OCI-LY1 (cell line): ENCODE measurements around the gene H6PD.

Source experiments
- H2AFZ ChIP-seq: fragments of 200-600 bp; sonication (generic), shearing (Covaris generic); 2 replicates; pipeline ENCODE4 v1.6.0; 2014; ENCODE audit warnings: antibody characterized with exemption, mild to moderate bottlenecking, low read length
- H3F3A ChIP-seq: fragments of 200-600 bp; sonication (generic), shearing (Covaris generic); 2 replicates; pipeline ENCODE4 v1.6.0; 2014; ENCODE audit warnings: mild to moderate bottlenecking, antibody characterized with exemption, low read length, moderate library complexity; ENCODE audit not compliant: insufficient read depth
- H3K27ac ChIP-seq: fragments of 200-600 bp; sonication (generic); 2 replicates; pipeline ENCODE4 v1.5.1; 2014; ENCODE audit warnings: low read length, mixed run types, mild to moderate bottlenecking, low read depth; ENCODE audit not compliant: poor library complexity, severe bottlenecking
- H3K27me3 ChIP-seq: fragments of 200-600 bp; sonication (generic); 2 replicates; pipeline ENCODE4 v1.6.0; 2014; ENCODE audit warnings: antibody characterized with exemption, mild to moderate bottlenecking, low read length, moderate library complexity; ENCODE audit not compliant: insufficient read depth
- H3K36me3 ChIP-seq: fragments of 200-600 bp; sonication (generic); 2 replicates; pipeline ENCODE4 v1.6.1; 2014; ENCODE audit warnings: mild to moderate bottlenecking, antibody characterized with exemption, low read length, moderate library complexity, mixed read lengths; ENCODE audit not compliant: insufficient read depth
- H3K4me1 ChIP-seq: fragments of 200-600 bp; sonication (generic); 2 replicates; pipeline ENCODE4 v1.5.1; 2014; ENCODE audit warnings: mild to moderate bottlenecking, low read length, moderate library complexity; ENCODE audit not compliant: insufficient read depth, severe bottlenecking
- H3K4me2 ChIP-seq: fragments of 200-600 bp; sonication (generic), shearing (Covaris generic); 2 replicates; pipeline ENCODE4 v1.6.1; 2014; ENCODE audit warnings: low read length
- H3K4me3 ChIP-seq: fragments of 200-600 bp; sonication (generic); 2 replicates; pipeline ENCODE4 v1.5.1; 2014; ENCODE audit warnings: low read length, low read depth, mild to moderate bottlenecking, mixed read lengths; ENCODE audit not compliant: poor library complexity, severe bottlenecking
- H3K79me2 ChIP-seq: fragments of 200-600 bp; shearing (Covaris generic); 2 replicates; pipeline ENCODE4 v1.6.1; 2016; ENCODE audit warnings: mixed run types, low read length, mixed read lengths; ENCODE audit not compliant: insufficient read depth
- H3K9ac ChIP-seq: fragments of 200-600 bp; sonication (generic), shearing (Covaris generic); 2 replicates; pipeline ENCODE4 v1.6.1; 2014; ENCODE audit warnings: mild to moderate bottlenecking, low read length, mixed read lengths
- H3K9me2 ChIP-seq: fragments of 200-600 bp; sonication (generic), shearing (Covaris generic); 2 replicates; pipeline ENCODE4 v1.6.1; 2014; ENCODE audit warnings: low read depth, mild to moderate bottlenecking, low read length, mixed read lengths
- H3K9me3 ChIP-seq: fragments of 200-600 bp; shearing (Covaris generic); 2 replicates; pipeline ENCODE4 v1.6.1; 2014; ENCODE audit warnings: low read length, mixed read lengths
- H4K20me1 ChIP-seq: fragments of 200-600 bp; sonication (generic), shearing (Covaris generic); 2 replicates; pipeline ENCODE4 v1.6.0; 2016; ENCODE audit warnings: mild to moderate bottlenecking, low read length; ENCODE audit not compliant: insufficient read depth
- CTCF ChIP-seq: fragments of 200-600 bp; sonication (generic), shearing (Covaris generic); IDR thresholded peaks from 2 replicates; pipeline ENCODE4 v1.5.1; 2017; ENCODE audit warnings: mild to moderate bottlenecking, antibody characterized with exemption, low read length, moderate library complexity, mixed read lengths
- EZH2 ChIP-seq: fragments of 200-600 bp; sonication (generic), shearing (Covaris generic); IDR thresholded peaks from 2 replicates; pipeline ENCODE4 v1.8.0; 2017; ENCODE audit warnings: borderline replicate concordance, mixed run types, mild to moderate bottlenecking, antibody characterized with exemption, low read length, moderate library complexity, mixed read lengths

Gene H6PD

GRCh38 chr1:9275567-9276034, 41.0 kb downstream of the H6PD start:
- no peak overlapping the region for H3K9ac ChIP-seq
- no peak overlapping the region for H3K4me3 ChIP-seq
- no peak overlapping the region for H3K27ac ChIP-seq
- H3K27me3 ChIP-seq, result peaks cover 3% of the 10 kb centered on the region; the same call in 1 of the 2 replicates
- H3K4me1 ChIP-seq, result peaks cover 2% of the 10 kb centered on the region
- H3F3A ChIP-seq, result no peaks in the 10 kb centered on the region
- TF ChIP-seq EZH2 (no peak), CTCF (no peak)
- H3K36me3 ChIP-seq, result no peaks in the 10 kb centered on the region
- no peaks in the 10 kb centered on the region for H3K79me2 ChIP-seq
- H4K20me1 ChIP-seq, result no peaks in the 10 kb centered on the region
- no peak overlapping the region for H3K4me2 ChIP-seq
- no peaks in the 10 kb centered on the region for H3K9me3 ChIP-seq
- H2AFZ ChIP-seq, result no peak overlapping the region
- H3K9me2 ChIP-seq, result no peaks in the 10 kb centered on the region

- Histone ChIP-seq H4K20me1 (no peaks in the 10 kb centered on the region), H3K4me2 (no peak overlapping the region), H3K4me1 (peaks cover 3% of the 10 kb centered on the region), H2AFZ (no peak overlapping the region), H3F3A (no peaks in the 10 kb centered on the region), H3K9ac (no peak overlapping the region), H3K9me3 (no peaks in the 10 kb centered on the region), H3K79me2 (no peaks in the 10 kb centered on the region), H3K9me2 (no peaks in the 10 kb centered on the region), H3K27ac (no peak overlapping the region), H3K36me3 (no peaks in the 10 kb centered on the region), H3K4me3 (no peak overlapping the region), H3K27me3 (peaks cover 6% of the 10 kb centered on the region; the same call in 1 of the 2 replicates)
- TF ChIP-seq CTCF, result no peak
- no peak for TF ChIP-seq EZH2
Measured at GRCh38 chr1:9278116-9278515, 43.5 kb downstream of the H6PD start.

GRCh38 chr1:9278585-9279153, 44.1 kb downstream of the H6PD start:
- no peaks in the 10 kb centered on the region for H3K9me2 ChIP-seq

More at GRCh38 chr1:9278585-9279153, 44.1 kb downstream of the H6PD start:
- Histone ChIP-seq H3K27me3 (peaks cover 6% of the 10 kb centered on the region; the same call in 1 of the 2 replicates), H3K9ac (no peak overlapping the region), H3K9me3 (no peaks in the 10 kb centered on the region), H3K27ac (no peak overlapping the region), H3K4me3 (no peak overlapping the region), H4K20me1 (no peaks in the 10 kb centered on the region), H3K79me2 (no peaks in the 10 kb centered on the region), H3K4me1 (peaks cover 3% of the 10 kb centered on the region), H3F3A (no peaks in the 10 kb centered on the region), H2AFZ (no peak overlapping the region), H3K4me2 (no peak overlapping the region), H3K36me3 (no peaks in the 10 kb centered on the region)
- no peak for TF ChIP-seq CTCF
- TF ChIP-seq EZH2, result no peak
